CD4-positive, alpha-beta T cell (primary cell): ENCODE measurements around the gene AKAP9. TPM values are rescaled to one million over a fixed set of nuclear protein-coding genes. Genes with fewer than 3 reads are reported as not detected.

Experiments used
- ATAC-seq: fragments of 200-7000 bp; cut with Tn5 transposase; one replicate; pipeline ENCODE4 v1.10.0; 2022; ENCODE audit warnings: mild to moderate bottlenecking; ENCODE audit not compliant: poor library complexity
- CTCF ChIA-PET: fragments of 350-600 bp; sonication (Branson Sonifier 250); formaldehyde crosslinking; loops from one replicate; lab custom pipeline; 2021; ENCODE audit warnings: antibody characterized with exemption, inconsistent platforms; lab: Charles Lee
- POLR2A ChIA-PET: fragments of 350-600 bp; sonication (Branson Sonifier 250); formaldehyde crosslinking; loops from one replicate; lab custom pipeline; 2021; ENCODE audit warnings: antibody characterized with exemption, inconsistent platforms; lab: Charles Lee
- DNase-seq, 14 experiments: peaks; one replicate each; pipeline ENCODE4 v3.0.0-alpha.2; 2013 to 2020; ENCODE audit warnings: mixed read lengths in 2 of 14
- H3K27ac ChIP-seq, 2 donors: one replicate each; pipeline versions ENCODE4 v1.5.1 to v1.7.0; 2013; ENCODE audit warnings: low read length in 2 of 2, low read depth in 1 of 2, mild to moderate bottlenecking in 1 of 2
- H3K27me3 ChIP-seq, 2 experiments: 1 replicate in 1 of 2; 2 replicates in 1 of 2; pipeline versions ENCODE4 v1.6.1 to v1.7.0; 2013; ENCODE audit warnings: low read length in 2 of 2, control low read depth in 1 of 2, mild to moderate bottlenecking in 1 of 2, moderate library complexity in 1 of 2; ENCODE audit not compliant: insufficient read depth in 2 of 2, control insufficient read depth in 1 of 2
- H3K36me3 ChIP-seq: one replicate; pipeline ENCODE4 v1.6.1; 2013; ENCODE audit warnings: low read length, control low read depth; ENCODE audit not compliant: insufficient read depth
- H3K4me1 ChIP-seq: one replicate; pipeline ENCODE4 v1.6.1; 2013; ENCODE audit warnings: low read length, control low read depth; ENCODE audit not compliant: insufficient read depth
- H3K4me3 ChIP-seq: one replicate; pipeline ENCODE4 v1.5.1; 2013; ENCODE audit warnings: mild to moderate bottlenecking, low read length, moderate library complexity
- H3K9me3 ChIP-seq, 2 experiments: 1 replicate in 1 of 2; 2 replicates in 1 of 2; pipeline versions ENCODE4 v1.6.1 to v1.7.0; 2013; ENCODE audit warnings: low read length in 2 of 2, mild to moderate bottlenecking in 2 of 2, control low read depth in 1 of 2, moderate library complexity in 1 of 2; ENCODE audit not compliant: control insufficient read depth in 1 of 2, insufficient read depth in 1 of 2
- H3K27ac Mint-ChIP-seq: one replicate; pipeline ENCODE4 v1.8.0; 2020; ENCODE audit warnings: mixed read lengths
- H3K27me3 Mint-ChIP-seq: one replicate; pipeline ENCODE4 v1.8.0; 2021; ENCODE audit warnings: mixed read lengths
- H3K36me3 Mint-ChIP-seq: one replicate; pipeline ENCODE4 v1.8.0; 2021; ENCODE audit warnings: low read depth, mixed read lengths
- H3K4me1 Mint-ChIP-seq: one replicate; pipeline ENCODE4 v1.8.0; 2021; ENCODE audit warnings: low read depth, mixed read lengths
- H3K4me3 Mint-ChIP-seq: one replicate; pipeline ENCODE4 v1.8.0; 2020; ENCODE audit warnings: mild to moderate bottlenecking, mixed read lengths
- H3K9me3 Mint-ChIP-seq: one replicate; pipeline ENCODE4 v1.8.0; 2020; ENCODE audit warnings: mixed read lengths
- CTCF ChIP-seq: fragments of 200-600 bp; IDR thresholded peaks from one replicate; pipeline ENCODE4 v1.8.0; 2022; ENCODE audit warnings: antibody characterized with exemption, mild to moderate bottlenecking
- intact Hi-C, 2 experiments: fragments of 100-400 bp; cut with DNase I in 1 of 2; cut with micrococcal nuclease in 1 of 2; formaldehyde crosslinking; loops; one replicate each; pipeline versions ENCODE4 v1.15.1 to v1.9.0; 2023 to 2025; cut with DNase I, micrococcal nuclease
- total RNA-seq, 174 experiments: library from RNA in 2 of 174; stranded (reverse) in 2 of 174; gene quantifications; one replicate each; pipeline ENCODE4 v1.2.3 and lab custom pipeline; 2021 to 2026

The AKAP9 gene
- total RNA-seq, 2 experiments from 2014 or later: 62.5 to 64.8 TPM

GRCh38 chr7:92158660-92159575 is 218.3 kb downstream of the AKAP9 start:
- POLR2A ChIA-PET: no interaction called here
- DNase-seq: no peak
- H3K36me3 Mint-ChIP-seq: no peaks in the 10 kb centered on the region
- CTCF ChIA-PET: interaction anchor here (0.6 kb wide), 1 partner anchor 134 kb away, joined by 3 read pairs; no protein-coding TSS in a partner anchor
- no peak overlapping the region for H3K27ac Mint-ChIP-seq
- no peaks in the 10 kb centered on the region for H3K36me3 ChIP-seq
- no peak overlapping the region for H3K4me3 Mint-ChIP-seq
- no peak overlapping the region for H3K4me3 ChIP-seq
- H3K27me3 ChIP-seq: no peaks in the 10 kb centered on the region
- intact Hi-C loops: no loop called here
- H3K4me1 Mint-ChIP-seq: no peaks in the 10 kb centered on the region
- ATAC-seq: no peak
- H3K27me3 Mint-ChIP-seq: peaks cover 15% of the 10 kb centered on the region
- no peaks in the 10 kb centered on the region for H3K9me3 ChIP-seq
- TF ChIP-seq CTCF: no peak
- no peaks in the 10 kb centered on the region for H3K4me1 ChIP-seq
- no peaks in the 10 kb centered on the region for H3K9me3 Mint-ChIP-seq
- H3K27ac ChIP-seq: no peak overlapping the region

Other genes starting within 250 kb of the AKAP9 start
- gene MTERF1, start 60.2 kb upstream of the AKAP9 start, total RNA-seq: 10 to 100 TPM; 11.0 to 11.9 TPM
- 10 to 100 TPM; 25.9 to 30.9 TPM for gene CYP51A1, start 193.6 kb downstream of the AKAP9 start, total RNA-seq
- gene LRRD1, start 238.3 kb downstream of the AKAP9 start, total RNA-seq: not detected